Heart left ventricle (tissue), 13 donors: ENCODE data around the gene CSPG4.

Source experiments
- CTCF ChIP-seq, 12 donors: fragments of 200-600 bp; sonication (generic) in 4 of 12; IDR thresholded peaks; one replicate each; pipeline versions ENCODE4 v1.5.0 to v1.8.0; 2018 to 2022; ENCODE audit warnings: antibody characterized with exemption in 12 of 12, mild to moderate bottlenecking in 5 of 12
- POLR2A ChIP-seq, 2 donors: fragments of 450-650 bp; IDR thresholded peaks; one replicate each; pipeline ENCODE4 v1.6.1; 2017; ENCODE audit warnings: antibody characterized with exemption in 2 of 2, mild to moderate bottlenecking in 2 of 2, moderate library complexity in 2 of 2
- donor health status: ischemic (EF 13 %, LVEDD 7.1; RV severe dilation, severe dysfunction).
- donor health status: DM: no; HTN: yes; CAD: no.
- donor health status: DM: no; HTN: no; CAD: no.
- donor health status: ischemic (EF 25% LVEDD 6.9; RV normal size, moderate dysfunction).
- donor health status: ischemic (EF 25% LVEDD 5.7; RV mildly dilated, moderate dysfunction).
- donor health status: ischemic (EF 35%, LVEDD 5.7; RV mildly dilated, moderate dysfunction).
- donor health status: nonischemic (EF 11% LVEDD 7.7; RV severe dilation, severe dysfunction).
- donor health status: DM: yes; HTN: yes; CAD: no.
- donor health status: PGD.
- donor health status: ischemic (EF 29% LVEDD 5.4; RV normal size, mild dysfunction).
- donor health status: nonischemic (EF 23%, LVEDD 6.1; RV moderate dilation, normal function).

DNA sequence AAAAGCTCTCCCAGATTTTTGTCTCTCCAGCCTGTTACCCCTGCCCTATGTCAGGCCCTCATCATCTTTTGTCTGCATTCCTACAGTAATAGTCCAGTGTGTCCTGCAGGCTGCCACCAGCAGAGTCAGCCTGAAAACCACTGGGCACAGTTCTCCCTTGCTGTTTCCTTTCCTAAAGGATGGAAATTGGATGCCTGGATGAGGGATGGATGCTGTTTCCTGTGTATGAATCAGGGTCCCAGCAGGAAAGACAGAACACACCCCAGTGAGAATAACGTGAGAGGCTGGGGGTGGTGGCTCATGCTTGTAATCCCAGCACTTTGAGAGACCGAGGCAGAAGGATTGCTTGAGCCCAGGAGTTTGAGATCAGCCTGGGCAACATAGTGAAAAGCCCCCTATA lies 68.3 kb downstream of the CSPG4 start:
- TF ChIP-seq POLR2A (IDR thresholded peaks at IDR 0.05): no peak
- TF ChIP-seq CTCF (IDR thresholded peaks at IDR 0.05): no peak
